AG04449 (cell line): ENCODE results near the gene CRHR2.

Source experiments
- CTCF ChIA-PET: fragments of 350-600 bp; formaldehyde crosslinking; extraction: SDS; loops from one replicate; lab custom pipeline; 2021; ENCODE audit warnings: antibody characterized with exemption; lab: Yijun Ruan, JAX
- POLR2A ChIA-PET: fragments of 400-600, 350-600 bp; formaldehyde crosslinking; extraction: SDS; loops from one replicate; lab custom pipeline; 2020; ENCODE audit warnings: antibody characterized with exemption, inconsistent platforms; lab: Yijun Ruan, JAX
- DNase-seq: peaks from one replicate; pipeline ENCODE4 v3.0.0-alpha.2; 2010; ENCODE audit warnings: low read depth, low spot score
- H3K4me3 ChIP-seq: 2 replicates; pipeline ENCODE4 v1.5.1; 2011; ENCODE audit warnings: low read depth, mild to moderate bottlenecking, control low read depth, low read length
- TF ChIP-seq, protein P1 (sequence below): IDR thresholded peaks from one replicate; pipeline ENCODE4 v1.5.1; 2011; ENCODE audit warnings: mild to moderate bottlenecking, moderate library complexity, low read length, control low read depth, inconsistent platforms; ENCODE audit not compliant: insufficient read depth; ENCODE audit errors: missing control alignments

The CRHR2 gene

DNA sequence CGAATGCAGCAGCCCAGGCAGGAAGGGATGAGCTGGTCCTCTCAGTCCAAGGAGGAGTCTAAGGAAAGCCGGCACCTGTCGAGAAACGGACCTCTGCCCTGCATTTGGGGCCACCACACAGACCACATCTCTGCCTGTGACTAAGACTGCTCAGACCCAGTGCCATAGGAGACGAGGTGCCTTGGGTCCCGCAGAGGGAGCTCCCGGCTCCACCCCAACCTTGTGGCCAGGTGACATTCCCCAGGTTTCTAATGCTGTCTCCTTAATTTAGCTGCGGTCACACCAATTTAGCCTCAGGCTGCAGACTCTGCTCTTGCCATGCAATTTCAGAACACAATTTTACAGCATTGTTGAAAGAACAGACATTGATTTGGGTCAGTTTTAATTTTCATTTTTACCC, 22.8 kb upstream of the CRHR2 start:
- POLR2A ChIA-PET, result no interaction called here
- no peak for DNase-seq

DNA sequence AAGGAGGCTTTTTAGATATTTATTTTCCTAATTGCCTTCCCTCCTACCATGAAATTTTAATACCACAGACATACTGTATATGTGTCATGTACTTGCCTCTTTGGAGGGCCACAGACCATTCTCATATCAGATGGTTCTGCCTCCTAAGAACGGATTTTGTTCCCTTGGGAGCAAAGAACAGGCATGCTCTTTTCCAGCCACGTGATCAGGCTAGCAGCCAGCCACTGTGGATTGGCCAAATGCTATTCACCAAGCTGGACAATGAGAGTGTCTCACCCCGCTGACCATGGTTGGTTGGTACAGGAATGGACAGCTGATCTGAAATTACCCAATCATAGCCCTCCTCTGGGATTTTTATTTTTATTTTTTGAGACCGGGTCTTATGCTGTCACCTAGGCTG, 21.5 kb upstream of the CRHR2 start:
- TF ChIP-seq, protein P1, sequence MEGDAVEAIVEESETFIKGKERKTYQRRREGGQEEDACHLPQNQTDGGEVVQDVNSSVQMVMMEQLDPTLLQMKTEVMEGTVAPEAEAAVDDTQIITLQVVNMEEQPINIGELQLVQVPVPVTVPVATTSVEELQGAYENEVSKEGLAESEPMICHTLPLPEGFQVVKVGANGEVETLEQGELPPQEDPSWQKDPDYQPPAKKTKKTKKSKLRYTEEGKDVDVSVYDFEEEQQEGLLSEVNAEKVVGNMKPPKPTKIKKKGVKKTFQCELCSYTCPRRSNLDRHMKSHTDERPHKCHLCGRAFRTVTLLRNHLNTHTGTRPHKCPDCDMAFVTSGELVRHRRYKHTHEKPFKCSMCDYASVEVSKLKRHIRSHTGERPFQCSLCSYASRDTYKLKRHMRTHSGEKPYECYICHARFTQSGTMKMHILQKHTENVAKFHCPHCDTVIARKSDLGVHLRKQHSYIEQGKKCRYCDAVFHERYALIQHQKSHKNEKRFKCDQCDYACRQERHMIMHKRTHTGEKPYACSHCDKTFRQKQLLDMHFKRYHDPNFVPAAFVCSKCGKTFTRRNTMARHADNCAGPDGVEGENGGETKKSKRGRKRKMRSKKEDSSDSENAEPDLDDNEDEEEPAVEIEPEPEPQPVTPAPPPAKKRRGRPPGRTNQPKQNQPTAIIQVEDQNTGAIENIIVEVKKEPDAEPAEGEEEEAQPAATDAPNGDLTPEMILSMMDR, result no peak
- ChIA-PET CTCF (interaction anchor here (1.1 kb wide), 1 partner anchor 9 kb away, joined by 3 read pairs; no protein-coding TSS in a partner anchor), POLR2A (no interaction called here)

More for the DNA sequence above, 22.8 kb upstream of the CRHR2 start:
- TF ChIP-seq, protein P1, result no peak
- CTCF ChIA-PET, result interaction anchor here (1.1 to 1.5 kb wide), 2 partner anchors 10 to 35 kb away, joined by 3 to 4 read pairs; no protein-coding TSS in a partner anchor
- no peak overlapping the region for H3K4me3 ChIP-seq

DNA sequence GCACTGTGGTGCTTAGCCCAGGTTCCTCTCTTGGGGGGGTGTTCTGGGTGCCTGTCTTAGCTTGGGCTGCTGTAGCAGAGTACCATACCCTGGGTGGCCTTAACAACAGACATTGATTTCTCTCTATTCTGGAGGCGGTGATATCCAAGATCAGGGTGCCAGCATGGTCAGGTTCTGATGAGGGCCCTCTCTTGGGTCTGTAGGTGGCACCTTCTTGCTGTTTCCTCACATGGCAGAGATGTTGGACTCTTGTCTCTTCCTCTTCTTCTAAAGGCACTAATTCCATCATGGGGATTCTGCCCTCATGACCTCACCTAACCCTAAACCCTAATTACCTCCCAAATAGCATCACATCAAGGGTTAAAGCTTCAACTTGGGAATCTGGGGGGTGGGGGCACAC, 19.9 kb upstream of the CRHR2 start:
- ChIA-PET CTCF (interaction anchor here (0.6 to 1.6 kb wide), 2 partner anchors 37 to 423 kb away, joined by 3 to 6 read pairs; no protein-coding TSS in a partner anchor), POLR2A (no interaction called here)
- no peak overlapping the region for H3K4me3 ChIP-seq
- TF ChIP-seq, protein P1, result no peak
- no peak for DNase-seq

More for the DNA sequence above, 21.5 kb upstream of the CRHR2 start:
- DNase-seq, result no peak
- no peak overlapping the region for H3K4me3 ChIP-seq

DNA sequence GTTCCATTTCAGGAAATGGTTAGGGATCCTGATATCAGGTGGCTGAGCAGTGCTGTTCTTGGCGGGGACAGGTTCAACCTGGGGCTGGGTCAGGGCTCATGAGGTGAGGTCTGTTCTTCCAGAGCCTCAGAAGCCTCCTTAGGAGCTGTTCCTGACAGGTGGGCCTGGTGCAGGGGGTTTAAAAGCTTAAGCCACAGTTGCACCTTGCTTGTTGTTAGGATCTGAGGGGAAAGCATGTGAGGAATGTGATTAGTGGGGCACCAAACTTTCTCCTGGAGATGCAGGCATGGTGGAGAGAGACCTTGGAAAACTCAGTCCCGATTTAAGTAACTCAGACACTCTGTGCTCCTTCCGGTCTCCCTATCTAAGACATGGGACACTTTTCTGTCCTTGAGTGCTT, 18.7 kb upstream of the CRHR2 start:
- CTCF ChIA-PET, result interaction anchor here (1.6 kb wide), 1 partner anchor 39 kb away, joined by 6 read pairs; no protein-coding TSS in a partner anchor
- POLR2A ChIA-PET, result no interaction called here
- TF ChIP-seq, protein P1, result no peak
- no peak for DNase-seq
- H3K4me3 ChIP-seq, result no peak overlapping the region

DNA sequence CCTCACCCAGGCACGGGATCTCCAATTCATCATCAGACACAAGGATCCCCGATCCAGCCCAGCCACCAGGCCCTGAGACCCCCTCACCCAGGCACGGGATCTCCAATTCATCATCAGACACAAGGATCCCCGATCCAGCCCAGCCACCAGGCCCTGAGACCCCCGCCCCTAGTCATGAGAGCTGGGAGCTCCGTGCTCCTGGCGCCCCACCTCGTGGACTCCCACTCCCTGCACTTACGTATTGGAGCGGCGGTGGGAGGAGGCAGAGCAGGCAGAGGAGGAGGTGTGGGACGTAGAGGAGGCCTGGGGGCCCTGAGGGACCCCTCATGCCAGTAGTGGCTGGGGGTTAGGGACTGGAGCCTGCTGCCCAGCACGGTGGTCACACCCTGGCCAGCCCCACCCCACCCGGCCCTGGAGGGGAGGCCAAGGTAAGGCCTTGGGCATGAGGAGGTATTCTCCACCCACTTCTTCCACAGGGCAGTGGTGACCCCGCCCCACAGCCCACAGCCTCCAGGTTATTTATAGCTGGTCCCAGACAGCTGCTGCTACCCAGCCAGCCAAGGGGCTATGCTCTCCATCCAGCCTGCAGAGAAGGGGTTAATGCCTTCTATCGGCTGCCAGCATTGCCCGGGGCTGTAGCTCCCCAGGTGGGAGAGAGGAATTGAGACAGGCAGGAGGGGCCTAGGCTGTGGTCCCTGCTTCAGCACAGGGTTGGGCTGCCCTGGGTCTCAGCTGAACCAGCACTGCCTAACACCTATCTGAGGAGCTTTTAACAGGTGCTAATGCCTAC, 17.6 kb upstream of the CRHR2 start:
- no peak for DNase-seq
- CTCF ChIA-PET, result no interaction called here
- H3K4me3 ChIP-seq, result no peak overlapping the region
- POLR2A ChIA-PET, result no interaction called here
- TF ChIP-seq, protein P1, result no peak

DNA sequence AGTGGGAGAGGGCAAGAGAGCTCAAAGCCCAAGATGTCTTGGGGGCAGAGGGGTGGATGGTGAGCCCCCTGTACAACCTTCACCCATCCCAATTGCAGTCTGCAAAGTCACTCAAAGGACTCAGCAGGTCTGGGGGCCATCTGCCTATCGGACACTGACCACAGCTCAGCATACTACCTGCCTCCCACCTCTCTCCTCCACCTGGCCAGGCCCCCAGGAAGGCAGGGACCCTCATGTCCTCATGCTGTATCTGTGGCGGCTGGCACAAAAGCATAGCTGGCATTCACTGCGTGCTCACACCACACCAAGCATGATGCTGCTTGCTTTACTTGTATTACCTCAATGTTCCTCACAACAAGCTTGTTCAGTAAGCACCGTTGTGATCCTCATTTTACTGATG, 16.2 kb upstream of the CRHR2 start:
- POLR2A ChIA-PET, result no interaction called here
- DNase-seq, result no peak
- CTCF ChIA-PET, result interaction anchor here (1.4 kb wide), 1 partner anchor 42 kb away, joined by 5 read pairs; no protein-coding TSS in a partner anchor
- TF ChIP-seq, protein P1, result no peak
- H3K4me3 ChIP-seq, result no peak overlapping the region
